B cell (primary cell): ENCODE data around the gene PCMTD2.

Experiments used
- CTCF ChIP-seq: fragments of 200-600 bp; IDR thresholded peaks from one replicate; pipeline ENCODE4 v1.8.0; 2022; ENCODE audit warnings: antibody characterized with exemption, mild to moderate bottlenecking
- EZH2 ChIP-seq: IDR thresholded peaks from 2 replicates; pipeline ENCODE4 v1.6.1; 2012; ENCODE audit warnings: borderline replicate concordance, low read depth, mild to moderate bottlenecking, moderate library complexity, low read length; ENCODE audit not compliant: insufficient read depth, poor library complexity, severe bottlenecking

DNA sequence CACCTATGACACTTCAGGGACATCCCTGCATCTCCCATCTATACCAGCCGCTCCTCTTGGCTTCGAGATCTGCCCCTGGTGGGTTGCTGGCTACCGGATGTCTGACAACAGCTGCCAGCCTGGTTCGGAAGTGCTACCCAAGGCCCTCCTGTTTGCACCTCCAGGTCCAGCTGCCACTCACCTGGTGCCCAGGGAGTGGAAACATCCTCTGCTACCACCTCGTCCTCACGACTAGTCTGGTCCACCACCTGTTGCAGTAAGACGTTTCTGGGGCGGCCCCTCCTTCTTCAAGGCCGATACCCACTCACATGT, 8.3 kb upstream of the PCMTD2 start:
- no peak for TF ChIP-seq CTCF
- no peak for TF ChIP-seq EZH2
